ENCODE results near the gene CPZ. TPM values are rescaled to one million over a fixed set of nuclear protein-coding genes. Genes with fewer than 3 reads are reported as not detected.
A peak's percentile ranks its signal among the peaks of the same experiment; 100 is the strongest.

CPZ gene
- total and polyA plus RNA-seq, 2 donors = 0.94 to 4.4 TPM

GRCh38 chr4:8591114-8591513, 1.5 kb upstream of the CPZ start:
- WGBS = 86% methylated on average over 9 of the region's 9 CpGs
- H3K27me3 ChIP-seq (ENCODE audit: control insufficient read depth in 2 of 2, insufficient read depth in 1 of 2, low read length in 1 of 2) = peaks cover 32 to 48% of the 10 kb centered on the region in 2 donors
- H3K36me3 ChIP-seq (ENCODE audit: control insufficient read depth in 2 of 2, insufficient read depth in 2 of 2, low read length in 1 of 2) = no peaks in the 10 kb centered on the region
- no peak overlapping the region for H3K4me3 ChIP-seq (ENCODE audit: low read length in 2 of 2)
- no peaks in the 10 kb centered on the region for H3K9me3 ChIP-seq (ENCODE audit: control insufficient read depth in 2 of 2, insufficient read depth in 1 of 2, low read length in 1 of 2)
- H3K4me1 ChIP-seq (ENCODE audit: control insufficient read depth in 2 of 2, insufficient read depth in 2 of 2, low read length in 2 of 2) = no peaks in the 10 kb centered on the region
- no peak for DNase-seq (ENCODE audit: low read depth in 6 of 9, low spot score in 9 of 9)
- no peak overlapping the region for H3K27ac ChIP-seq (ENCODE audit: low read depth in 1 of 2, low read length in 1 of 2)

GRCh38 chr4:8591626-8592365, 769 bp upstream of the CPZ start:
- Histone ChIP-seq H3K27ac (ENCODE audit: low read depth in 1 of 2, low read length in 1 of 2) (no peak overlapping the region), H3K4me3 (ENCODE audit: low read length in 2 of 2) (no peak overlapping the region), H3K27me3 (ENCODE audit: control insufficient read depth in 2 of 2, insufficient read depth in 1 of 2, low read length in 1 of 2) (peaks cover 32 to 48% of the 10 kb centered on the region in 2 donors), H3K4me1 (ENCODE audit: control insufficient read depth in 2 of 2, insufficient read depth in 2 of 2, low read length in 2 of 2) (no peaks in the 10 kb centered on the region), H3K9me3 (ENCODE audit: control insufficient read depth in 2 of 2, insufficient read depth in 1 of 2, low read length in 1 of 2) (no peaks in the 10 kb centered on the region), H3K36me3 (ENCODE audit: control insufficient read depth in 2 of 2, insufficient read depth in 2 of 2, low read length in 1 of 2) (no peaks in the 10 kb centered on the region)
- WGBS = 73% methylated on average over 15 of the region's 15 CpGs
- no peak for DNase-seq (ENCODE audit: low read depth in 6 of 9, low spot score in 9 of 9)

DNA sequence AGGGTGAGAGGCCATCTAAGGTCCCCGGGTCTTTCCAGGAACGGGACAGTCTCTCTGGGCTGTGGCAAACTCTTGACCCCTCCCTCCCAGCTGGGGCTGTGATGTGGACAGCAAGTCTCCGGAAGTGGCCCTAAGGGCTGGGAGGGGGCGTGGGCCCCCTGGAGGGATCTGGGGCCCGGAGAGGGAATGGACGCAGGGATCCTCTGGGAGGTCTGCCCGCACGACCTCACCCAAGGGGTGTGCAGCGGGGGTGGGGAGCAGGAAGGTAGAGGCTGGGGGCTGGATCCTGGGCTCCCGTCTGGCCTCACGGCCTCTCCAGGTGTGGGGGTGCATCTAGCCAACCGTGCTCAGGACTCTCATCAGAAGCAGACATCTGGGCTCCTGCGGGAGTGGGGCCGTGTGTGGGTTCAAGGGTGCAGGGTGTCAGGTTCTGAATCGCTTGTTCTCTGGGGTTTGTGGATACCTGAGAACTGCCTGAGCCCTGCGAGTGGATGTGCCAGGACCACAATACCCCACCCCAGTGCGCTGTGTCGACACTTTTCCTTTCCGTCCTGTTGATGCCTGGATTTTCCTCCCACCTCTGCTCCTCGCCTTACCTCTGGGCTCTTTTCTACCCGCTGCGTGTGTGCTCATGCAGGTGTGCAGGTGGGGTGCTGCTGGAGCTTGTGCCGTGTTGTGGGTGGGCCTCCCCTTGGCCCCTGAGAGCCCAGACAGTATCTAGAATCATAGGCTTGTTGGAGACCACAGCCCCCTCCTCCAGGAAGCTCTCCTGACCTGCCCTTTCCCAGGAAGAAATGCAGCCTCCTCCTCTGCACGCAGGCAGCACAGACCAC, 915 bp downstream of the CPZ start:
- Histone ChIP-seq H3K27ac (ENCODE audit: low read depth in 1 of 2, low read length in 1 of 2) (no peak overlapping the region), H3K36me3 (ENCODE audit: control insufficient read depth in 2 of 2, insufficient read depth in 2 of 2, low read length in 1 of 2) (no peaks in the 10 kb centered on the region), H3K4me1 (ENCODE audit: control insufficient read depth in 2 of 2, insufficient read depth in 2 of 2, low read length in 2 of 2) (no peaks in the 10 kb centered on the region), H3K9me3 (ENCODE audit: control insufficient read depth in 2 of 2, insufficient read depth in 1 of 2, low read length in 1 of 2) (no peaks in the 10 kb centered on the region), H3K27me3 (ENCODE audit: control insufficient read depth in 2 of 2, insufficient read depth in 1 of 2, low read length in 1 of 2) (peaks cover 32 to 48% of the 10 kb centered on the region in 2 donors), H3K4me3 (ENCODE audit: low read length in 2 of 2) (no peak overlapping the region)
- no peak for DNase-seq (ENCODE audit: low read depth in 6 of 9, low spot score in 9 of 9)
- 27% methylated on average over 24 of the region's 24 CpGs for WGBS

DNA sequence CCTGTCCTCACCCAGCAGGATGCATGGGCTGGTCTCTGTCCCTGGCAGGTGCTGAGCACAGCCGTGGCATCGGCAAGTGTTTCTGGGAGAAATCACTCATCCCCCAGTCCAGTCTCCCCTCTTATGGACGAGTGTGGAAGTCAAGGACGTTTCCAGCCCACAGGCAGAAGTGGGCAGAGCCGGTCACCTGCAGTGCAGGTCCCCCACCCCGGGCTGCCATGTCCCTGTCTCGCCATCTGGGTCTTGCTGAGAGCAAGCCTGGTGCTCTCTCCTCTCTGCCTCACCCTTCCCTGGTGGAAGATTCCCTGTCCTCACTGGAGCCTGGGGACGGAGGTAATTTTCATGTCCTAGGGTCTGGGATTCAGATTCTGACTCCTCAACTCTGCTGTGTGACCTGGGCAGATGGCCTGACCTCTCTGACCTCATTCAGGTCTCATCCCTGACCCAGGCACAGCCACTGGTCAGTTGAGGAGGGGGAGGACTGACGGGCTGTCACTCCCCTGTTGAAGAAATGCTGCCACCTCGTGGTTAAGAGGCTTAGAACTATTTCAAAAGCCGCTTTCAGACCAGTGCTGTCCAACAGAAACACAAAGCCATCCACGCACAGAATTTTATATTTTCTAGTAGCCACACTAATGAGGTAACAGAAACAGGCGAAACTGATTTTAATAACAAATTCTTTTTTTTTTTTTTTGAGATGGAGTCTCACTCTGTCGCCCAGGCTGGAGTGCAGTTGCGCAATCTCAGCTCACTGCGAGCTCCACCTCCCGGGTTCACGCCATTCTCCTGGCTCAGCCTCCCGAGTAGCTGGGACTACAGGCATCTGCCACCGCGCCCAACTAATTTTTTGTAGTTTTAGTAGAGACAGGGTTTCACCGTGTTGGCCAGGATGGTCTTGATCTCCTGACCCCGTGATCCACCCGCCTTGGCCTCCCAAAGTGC, 1.8 kb downstream of the CPZ start:
- WGBS = 66% methylated on average over 24 of the region's 24 CpGs
- Histone ChIP-seq H3K9me3 (ENCODE audit: control insufficient read depth in 2 of 2, insufficient read depth in 1 of 2, low read length in 1 of 2) (no peaks in the 10 kb centered on the region), H3K4me3 (ENCODE audit: low read length in 2 of 2) (no peak overlapping the region), H3K4me1 (ENCODE audit: control insufficient read depth in 2 of 2, insufficient read depth in 2 of 2, low read length in 2 of 2) (no peaks in the 10 kb centered on the region), H3K27ac (ENCODE audit: low read depth in 1 of 2, low read length in 1 of 2) (no peak overlapping the region), H3K36me3 (ENCODE audit: control insufficient read depth in 2 of 2, insufficient read depth in 2 of 2, low read length in 1 of 2) (no peaks in the 10 kb centered on the region), H3K27me3 (ENCODE audit: control insufficient read depth in 2 of 2, insufficient read depth in 1 of 2, low read length in 1 of 2) (peaks cover 32 to 48% of the 10 kb centered on the region in 2 donors)
- DNase-seq (ENCODE audit: low read depth in 6 of 9, low spot score in 9 of 9) = peak in 3 of 9 donors; percentile 3 to 26 (median 21)

DNA sequence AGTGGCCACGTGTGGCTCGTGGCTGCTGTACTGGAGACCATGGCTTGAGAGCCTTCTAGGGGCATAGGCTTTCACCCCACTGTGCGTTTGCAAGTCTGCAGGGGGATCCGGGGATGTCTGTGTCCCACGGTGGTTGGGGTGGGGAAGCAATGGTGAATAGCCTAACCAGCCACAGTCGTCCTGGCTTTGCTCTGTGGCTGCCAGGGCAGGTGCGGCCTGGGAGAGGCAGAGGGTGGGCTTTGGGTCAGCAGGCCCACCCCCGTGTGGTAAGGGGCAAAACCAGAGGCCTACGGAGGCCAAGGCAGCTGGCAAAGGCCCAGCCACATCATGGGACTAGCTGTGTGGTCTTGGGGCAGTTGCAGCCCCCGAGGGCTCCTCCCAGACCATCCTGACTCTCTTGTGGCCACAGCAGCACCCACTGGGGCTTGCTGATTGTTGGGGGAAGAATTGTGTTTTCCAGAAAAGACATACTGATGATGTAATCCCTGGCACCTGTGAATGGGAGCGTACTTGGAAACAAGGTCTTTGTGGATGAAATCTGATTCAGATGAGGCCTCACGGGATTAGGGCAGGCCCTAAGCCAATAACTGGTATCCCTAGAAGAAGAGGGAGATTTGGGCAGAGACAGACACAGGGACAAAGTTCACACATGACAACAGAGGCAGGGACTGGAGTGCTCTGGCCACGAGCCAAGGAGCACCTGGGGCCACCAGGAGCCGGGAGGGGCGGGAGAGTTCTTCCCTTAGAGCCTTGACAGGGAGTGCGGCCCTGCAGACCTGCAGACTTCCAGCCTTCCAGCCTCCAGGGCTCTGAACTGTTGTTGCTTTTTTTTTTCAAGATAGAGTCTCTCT, 2.9 kb downstream of the CPZ start:
- Histone ChIP-seq H3K4me1 (ENCODE audit: control insufficient read depth in 2 of 2, insufficient read depth in 2 of 2, low read length in 2 of 2) (no peaks in the 10 kb centered on the region), H3K4me3 (ENCODE audit: low read length in 2 of 2) (no peak overlapping the region), H3K36me3 (ENCODE audit: control insufficient read depth in 2 of 2, insufficient read depth in 2 of 2, low read length in 1 of 2) (no peaks in the 10 kb centered on the region), H3K27me3 (ENCODE audit: control insufficient read depth in 2 of 2, insufficient read depth in 1 of 2, low read length in 1 of 2) (peaks cover 31 to 40% of the 10 kb centered on the region in 2 donors), H3K9me3 (ENCODE audit: control insufficient read depth in 2 of 2, insufficient read depth in 1 of 2, low read length in 1 of 2) (no peaks in the 10 kb centered on the region), H3K27ac (ENCODE audit: low read depth in 1 of 2, low read length in 1 of 2) (no peak overlapping the region)
- 82% methylated on average over 16 of the region's 16 CpGs for WGBS
- DNase-seq (ENCODE audit: low read depth in 6 of 9, low spot score in 9 of 9) = peak in 1 of 9 donors; percentile 2

GRCh38 chr4:8596891-8597290, 4.3 kb downstream of the CPZ start:
- no peak overlapping the region for H3K27ac ChIP-seq (ENCODE audit: low read depth in 1 of 2, low read length in 1 of 2)
- H3K36me3 ChIP-seq (ENCODE audit: control insufficient read depth in 2 of 2, insufficient read depth in 2 of 2, low read length in 1 of 2) = no peaks in the 10 kb centered on the region
- no peaks in the 10 kb centered on the region for H3K4me1 ChIP-seq (ENCODE audit: control insufficient read depth in 2 of 2, insufficient read depth in 2 of 2, low read length in 2 of 2)
- 86% methylated on average over 9 of the region's 9 CpGs for WGBS
- no peaks in the 10 kb centered on the region for H3K9me3 ChIP-seq (ENCODE audit: control insufficient read depth in 2 of 2, insufficient read depth in 1 of 2, low read length in 1 of 2)
- peaks cover 21 to 25% of the 10 kb centered on the region in 2 donors for H3K27me3 ChIP-seq (ENCODE audit: control insufficient read depth in 2 of 2, insufficient read depth in 1 of 2, low read length in 1 of 2)
- H3K4me3 ChIP-seq (ENCODE audit: low read length in 2 of 2) = no peak overlapping the region
- no peak for DNase-seq (ENCODE audit: low read depth in 6 of 9, low spot score in 9 of 9)

DNA sequence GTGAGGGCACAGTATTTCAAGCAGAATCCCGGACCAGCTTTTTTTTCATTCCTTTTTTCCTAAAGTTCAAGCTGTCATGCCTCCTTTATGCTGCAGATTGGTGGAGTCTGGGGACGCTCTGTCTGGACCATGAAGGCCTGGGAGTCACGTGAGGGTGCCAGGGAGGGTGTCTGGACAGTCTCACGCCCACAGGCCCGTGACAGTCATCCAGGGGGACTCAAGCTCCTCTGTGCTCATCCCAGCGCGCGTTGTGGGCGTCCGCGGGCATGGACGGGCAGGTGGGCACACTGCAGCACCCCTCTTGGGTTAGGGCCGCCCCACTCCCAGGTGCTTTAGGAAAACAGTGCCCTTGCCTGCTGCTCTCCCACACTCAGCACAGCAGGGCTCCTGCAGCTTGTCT, 4.8 kb downstream of the CPZ start:
- no peaks in the 10 kb centered on the region for H3K36me3 ChIP-seq (ENCODE audit: control insufficient read depth in 2 of 2, insufficient read depth in 2 of 2, low read length in 1 of 2)
- no peaks in the 10 kb centered on the region for H3K4me1 ChIP-seq (ENCODE audit: control insufficient read depth in 2 of 2, insufficient read depth in 2 of 2, low read length in 2 of 2)
- H3K4me3 ChIP-seq (ENCODE audit: low read length in 2 of 2) = no peak overlapping the region
- no peaks in the 10 kb centered on the region for H3K9me3 ChIP-seq (ENCODE audit: control insufficient read depth in 2 of 2, insufficient read depth in 1 of 2, low read length in 1 of 2)
- no peak for DNase-seq (ENCODE audit: low read depth in 6 of 9, low spot score in 9 of 9)
- 91% methylated on average over 13 of the region's 13 CpGs for WGBS
- H3K27me3 ChIP-seq (ENCODE audit: control insufficient read depth in 2 of 2, insufficient read depth in 1 of 2, low read length in 1 of 2) = peaks cover 17 to 21% of the 10 kb centered on the region in 2 donors
- H3K27ac ChIP-seq (ENCODE audit: low read depth in 1 of 2, low read length in 1 of 2) = no peak overlapping the region

DNA sequence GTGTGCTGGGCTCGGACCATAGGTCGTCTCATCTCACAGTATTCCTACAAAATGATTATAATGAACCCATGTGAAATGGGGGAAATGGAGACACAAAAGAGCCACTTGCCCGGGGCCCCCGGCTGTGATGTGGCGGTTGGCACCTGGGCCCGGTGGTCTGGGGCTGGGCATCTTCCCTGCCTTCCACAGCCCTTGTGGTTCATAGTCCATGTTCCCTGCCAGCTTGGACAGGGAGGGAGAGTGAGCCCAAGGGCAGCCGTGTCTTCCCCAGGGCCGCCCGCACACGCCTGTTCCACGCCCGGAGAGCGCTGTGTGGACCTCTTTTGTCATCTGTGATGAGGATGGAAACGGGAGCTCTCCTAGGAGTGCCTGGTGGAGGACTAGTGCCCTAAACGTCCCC, 5.2 kb downstream of the CPZ start:
- DNase-seq (ENCODE audit: low read depth in 6 of 9, low spot score in 9 of 9) = no peak
- H3K27me3 ChIP-seq (ENCODE audit: control insufficient read depth in 2 of 2, insufficient read depth in 1 of 2, low read length in 1 of 2) = peaks cover 12 to 20% of the 10 kb centered on the region in 2 donors
- H3K36me3 ChIP-seq (ENCODE audit: control insufficient read depth in 2 of 2, insufficient read depth in 2 of 2, low read length in 1 of 2) = no peaks in the 10 kb centered on the region
- H3K4me3 ChIP-seq (ENCODE audit: low read length in 2 of 2) = no peak overlapping the region
- no peaks in the 10 kb centered on the region for H3K9me3 ChIP-seq (ENCODE audit: control insufficient read depth in 2 of 2, insufficient read depth in 1 of 2, low read length in 1 of 2)
- H3K4me1 ChIP-seq (ENCODE audit: control insufficient read depth in 2 of 2, insufficient read depth in 2 of 2, low read length in 2 of 2) = no peaks in the 10 kb centered on the region
- no peak overlapping the region for H3K27ac ChIP-seq (ENCODE audit: low read depth in 1 of 2, low read length in 1 of 2)
- 93% methylated on average over 15 of the region's 15 CpGs for WGBS
